ENCODE results near the gene SHROOM1. TPM values are rescaled to one million over a fixed set of nuclear protein-coding genes. Genes with fewer than 3 reads are reported as not detected.

The SHROOM1 gene
- total and polyA plus RNA-seq, 3 experiments from 2014 or later = 1.6 to 2.0 TPM; not detected in 1

DNA sequence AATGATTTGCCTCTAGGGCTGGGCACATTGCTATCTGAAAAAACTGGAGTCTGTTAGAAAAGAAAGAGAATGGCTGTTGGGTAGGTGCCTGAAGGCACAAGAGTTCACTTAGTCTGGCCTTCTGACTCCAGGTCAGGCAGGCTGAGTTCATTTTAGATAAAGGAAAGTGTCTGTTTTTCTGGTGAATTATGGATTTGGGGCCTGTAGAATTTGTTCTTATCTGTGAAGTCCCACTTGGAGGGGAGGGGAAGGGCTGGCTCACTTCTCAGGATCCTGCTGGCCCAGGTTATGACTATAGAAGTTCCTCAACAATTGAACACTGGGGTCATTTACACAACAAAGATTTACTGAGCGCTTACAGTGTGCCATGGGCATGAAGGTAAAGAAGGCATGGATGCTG is 41.9 kb downstream of the SHROOM1 start:
- Histone ChIP-seq H3K27me3 (ENCODE audit: insufficient read depth, low read length, poor library complexity, severe bottlenecking) (no peaks in the 10 kb centered on the region), H3K4me1 (ENCODE audit: insufficient read depth, low read length) (no peaks in the 10 kb centered on the region), H3K36me3 (ENCODE audit: insufficient read depth, low read length) (no peaks in the 10 kb centered on the region), H3K9me3 (ENCODE audit: low read length) (no peaks in the 10 kb centered on the region), H3K4me3 (ENCODE audit: low read length) (no peak overlapping the region), H3K27ac (ENCODE audit: low read depth, low read length) (peak overlapping the region; percentile 51)
- CTCF ChIA-PET = no interaction called here
- Mint-ChIP-seq H3K27ac (peak overlapping the region in 2 of 8 donors; percentile 1 to 2), H3K4me3 (no peak overlapping the region), H3K9me3 (peaks cover 0 to 2% (median 0%) of the 10 kb centered on the region in 5 donors), H3K4me1 (no peaks in the 10 kb centered on the region), H3K36me3 (peaks cover 0 to 3% (median 3%) of the 10 kb centered on the region in 3 donors), H3K27me3 (peaks cover 10 to 24% of the 10 kb centered on the region in 2 donors)
- POLR2A ChIA-PET = no interaction called here
- no peak for DNase-seq

DNA sequence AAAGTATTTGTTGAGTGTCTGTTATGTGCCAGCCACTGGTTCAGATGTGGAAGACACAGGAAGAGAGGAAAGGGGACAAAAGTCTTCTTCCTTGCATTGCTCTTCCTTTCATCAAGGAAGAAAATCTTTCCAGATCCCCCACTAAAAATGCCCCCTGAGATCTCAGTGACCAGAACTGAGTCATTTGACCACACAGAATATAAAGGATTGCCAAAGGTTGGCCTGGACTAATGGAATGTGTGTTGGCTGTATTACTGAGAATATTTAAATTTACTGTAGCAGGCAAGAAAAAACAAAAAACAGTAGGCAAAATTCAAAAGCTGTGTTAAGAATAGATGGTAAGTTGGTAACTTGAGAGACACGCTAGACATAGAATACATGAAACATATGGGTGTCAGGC is 43.4 kb downstream of the SHROOM1 start:
- Mint-ChIP-seq H3K4me3 (no peak overlapping the region), H3K36me3 (peaks cover 0 to 3% (median 3%) of the 10 kb centered on the region in 3 donors), H3K4me1 (no peaks in the 10 kb centered on the region), H3K27me3 (peaks cover 9 to 18% of the 10 kb centered on the region in 2 donors), H3K9me3 (peaks cover 0 to 2% (median 0%) of the 10 kb centered on the region in 5 donors), H3K27ac (no peak overlapping the region)
- Histone ChIP-seq H3K4me3 (ENCODE audit: low read length) (no peak overlapping the region), H3K27me3 (ENCODE audit: insufficient read depth, low read length, poor library complexity, severe bottlenecking) (no peaks in the 10 kb centered on the region), H3K27ac (ENCODE audit: low read depth, low read length) (peak overlapping the region; percentile 51), H3K36me3 (ENCODE audit: insufficient read depth, low read length) (no peaks in the 10 kb centered on the region), H3K4me1 (ENCODE audit: insufficient read depth, low read length) (no peaks in the 10 kb centered on the region), H3K9me3 (ENCODE audit: low read length) (no peaks in the 10 kb centered on the region)
- POLR2A ChIA-PET = no interaction called here
- CTCF ChIA-PET = interaction anchor here (1.6 kb wide), 1 partner anchor 33 kb away, joined by 6 read pairs; no protein-coding TSS in a partner anchor
- no peak for DNase-seq

DNA sequence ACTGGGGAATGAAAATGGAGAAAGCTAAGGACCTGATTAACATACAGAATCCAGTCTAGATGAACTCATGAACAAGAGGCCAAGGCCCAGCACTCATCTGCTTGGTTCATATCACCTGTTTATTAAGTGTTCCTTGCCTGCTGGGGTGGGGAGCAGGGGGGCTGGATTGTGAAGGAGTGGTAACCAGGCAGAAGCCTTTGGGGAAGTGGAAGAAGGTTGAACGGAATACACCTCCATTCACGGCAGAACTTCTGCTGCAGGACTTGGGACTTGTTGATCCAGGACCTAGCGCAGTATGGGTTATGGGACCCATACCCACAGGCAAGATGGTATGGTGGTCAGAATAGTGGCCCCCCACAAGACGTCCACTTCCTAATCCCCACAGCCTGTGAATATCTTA is 44.6 kb downstream of the SHROOM1 start:
- Mint-ChIP-seq H3K27me3 (peaks cover 14 to 19% of the 10 kb centered on the region in 2 donors), H3K36me3 (peaks cover 0 to 3% (median 0%) of the 10 kb centered on the region in 3 donors), H3K4me3 (no peak overlapping the region), H3K4me1 (peaks cover 1 to 6% (median 3%) of the 10 kb centered on the region in 3 donors), H3K27ac (no peak overlapping the region), H3K9me3 (peaks cover 0 to 2% (median 0%) of the 10 kb centered on the region in 5 donors)
- no peaks in the 10 kb centered on the region for H3K9me3 ChIP-seq (ENCODE audit: low read length)
- ChIA-PET POLR2A (no interaction called here), CTCF (no interaction called here)
- no peak for DNase-seq
- H3K27ac ChIP-seq (ENCODE audit: low read depth, low read length) = no peak overlapping the region
- no peaks in the 10 kb centered on the region for H3K4me1 ChIP-seq (ENCODE audit: insufficient read depth, low read length)
- no peaks in the 10 kb centered on the region for H3K27me3 ChIP-seq (ENCODE audit: insufficient read depth, low read length, poor library complexity, severe bottlenecking)
- no peak overlapping the region for H3K4me3 ChIP-seq (ENCODE audit: low read length)
- no peaks in the 10 kb centered on the region for H3K36me3 ChIP-seq (ENCODE audit: insufficient read depth, low read length)

DNA sequence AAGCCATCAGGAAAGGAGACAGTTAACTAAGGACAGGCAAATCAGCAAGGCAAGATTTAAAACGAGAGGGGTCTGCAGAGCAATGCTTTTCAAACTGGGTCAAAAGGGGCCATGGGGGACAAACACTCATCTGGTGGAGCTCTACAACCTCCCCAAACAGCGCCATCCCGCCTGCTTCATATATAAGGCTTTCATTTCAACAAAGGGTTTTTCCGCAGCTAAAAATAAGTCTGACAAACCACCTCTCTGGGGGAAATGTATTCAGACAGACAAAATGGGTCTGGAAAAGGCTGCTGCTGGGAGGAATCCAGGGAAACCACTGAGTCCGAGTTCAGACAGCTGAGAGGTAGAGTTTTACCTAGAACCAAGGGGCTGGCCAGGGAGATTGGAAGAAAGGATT is 45.1 kb downstream of the SHROOM1 start:
- peaks cover 0 to 1% (median 0%) of the 10 kb centered on the region in 3 donors for H3K36me3 Mint-ChIP-seq
- Histone ChIP-seq H3K36me3 (ENCODE audit: insufficient read depth, low read length) (no peaks in the 10 kb centered on the region), H3K27me3 (ENCODE audit: insufficient read depth, low read length, poor library complexity, severe bottlenecking) (no peaks in the 10 kb centered on the region), H3K27ac (ENCODE audit: low read depth, low read length) (no peak overlapping the region), H3K4me3 (ENCODE audit: low read length) (no peak overlapping the region), H3K9me3 (ENCODE audit: low read length) (no peaks in the 10 kb centered on the region), H3K4me1 (ENCODE audit: insufficient read depth, low read length) (no peaks in the 10 kb centered on the region)
- H3K9me3 Mint-ChIP-seq = peaks cover 0 to under 1% (median 0%) of the 10 kb centered on the region in 5 donors
- CTCF ChIA-PET = no interaction called here
- no peak overlapping the region for H3K27ac Mint-ChIP-seq
- H3K27me3 Mint-ChIP-seq = peaks cover 16 to 17% of the 10 kb centered on the region in 2 donors
- no peak for DNase-seq
- POLR2A ChIA-PET = no interaction called here
- H3K4me1 Mint-ChIP-seq = peaks cover 6 to 11% (median 8%) of the 10 kb centered on the region in 3 donors
- no peak overlapping the region for H3K4me3 Mint-ChIP-seq

DNA sequence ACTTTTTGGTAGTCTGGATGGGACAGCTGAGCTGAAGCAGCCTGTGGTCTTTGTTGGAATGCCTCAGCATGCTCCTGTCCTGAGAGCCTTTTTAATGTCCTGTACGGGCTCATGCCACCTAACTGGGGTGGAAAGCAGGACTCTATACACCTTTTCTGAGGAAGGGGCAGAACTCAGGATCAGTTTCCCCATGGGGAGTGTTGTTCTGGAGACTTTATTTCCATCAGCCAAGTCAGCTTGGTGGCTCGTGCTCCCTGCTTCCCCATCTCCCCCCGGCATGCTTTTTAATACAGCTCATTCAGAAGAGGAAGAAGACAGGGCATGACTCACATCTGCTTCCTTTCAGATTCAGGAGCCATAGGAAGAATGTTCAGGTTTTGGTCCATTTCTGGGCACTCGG is 48.3 kb downstream of the SHROOM1 start:
- H3K9me3 ChIP-seq (ENCODE audit: low read length) = no peaks in the 10 kb centered on the region
- H3K4me3 ChIP-seq (ENCODE audit: low read length) = no peak overlapping the region
- CTCF ChIA-PET = interaction anchor here (1.0 to 1.9 kb wide), 3 partner anchors 10 to 38 kb away, joined by 5 to 7 read pairs (median 6); partner anchors contain the start of gene CCNI2
- Mint-ChIP-seq H3K4me3 (peak overlapping the region in 1 of 7 donors; percentile 53), H3K4me1 (peaks cover 17 to 29% (median 23%) of the 10 kb centered on the region in 3 donors), H3K36me3 (no peaks in the 10 kb centered on the region), H3K27ac (no peak overlapping the region), H3K27me3 (peaks cover 16% of the 10 kb centered on the region in 2 donors), H3K9me3 (no peaks in the 10 kb centered on the region)
- H3K27ac ChIP-seq (ENCODE audit: low read depth, low read length) = no peak overlapping the region
- peaks cover 10% of the 10 kb centered on the region for H3K4me1 ChIP-seq (ENCODE audit: insufficient read depth, low read length)
- DNase-seq = no peak
- H3K27me3 ChIP-seq (ENCODE audit: insufficient read depth, low read length, poor library complexity, severe bottlenecking) = no peaks in the 10 kb centered on the region
- no peaks in the 10 kb centered on the region for H3K36me3 ChIP-seq (ENCODE audit: insufficient read depth, low read length)
- POLR2A ChIA-PET = no interaction called here

DNA sequence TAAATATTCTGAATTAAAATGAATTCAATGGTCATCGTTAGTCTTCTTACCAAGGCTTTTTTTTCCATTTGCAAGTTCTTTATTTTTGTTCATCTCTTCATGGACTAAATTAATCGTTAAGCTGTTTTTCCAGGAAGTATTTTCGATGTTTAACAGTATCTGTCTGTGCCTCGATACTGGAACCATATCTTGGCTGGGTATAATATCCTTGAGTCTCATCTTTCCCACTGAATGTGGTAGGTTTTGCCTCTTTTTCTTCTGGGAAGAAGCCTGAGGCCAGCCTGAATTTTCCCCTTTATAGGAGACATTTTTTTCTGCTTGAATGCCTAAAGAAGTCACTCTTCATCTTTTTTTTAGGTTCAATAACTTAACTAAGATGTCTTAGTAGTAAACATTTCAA is 49.4 kb downstream of the SHROOM1 start:
- no peak overlapping the region for H3K27ac Mint-ChIP-seq
- peaks cover 18 to 32% (median 25%) of the 10 kb centered on the region in 3 donors for H3K4me1 Mint-ChIP-seq
- ChIA-PET CTCF (interaction anchor here (1.0 kb wide), 1 partner anchor 39 kb away, joined by 7 read pairs; no protein-coding TSS in a partner anchor), POLR2A (no interaction called here)
- peaks cover 15% of the 10 kb centered on the region for H3K4me1 ChIP-seq (ENCODE audit: insufficient read depth, low read length)
- H3K9me3 ChIP-seq (ENCODE audit: low read length) = no peaks in the 10 kb centered on the region
- no peak for DNase-seq
- H3K27ac ChIP-seq (ENCODE audit: low read depth, low read length) = no peak overlapping the region
- peak overlapping the region in 1 of 7 donors; percentile 15 for H3K4me3 Mint-ChIP-seq
- no peaks in the 10 kb centered on the region for H3K9me3 Mint-ChIP-seq
- no peaks in the 10 kb centered on the region for H3K36me3 Mint-ChIP-seq
- no peaks in the 10 kb centered on the region for H3K36me3 ChIP-seq (ENCODE audit: insufficient read depth, low read length)
- peaks cover 13 to 16% of the 10 kb centered on the region in 2 donors for H3K27me3 Mint-ChIP-seq
- H3K27me3 ChIP-seq (ENCODE audit: insufficient read depth, low read length, poor library complexity, severe bottlenecking) = no peaks in the 10 kb centered on the region
- no peak overlapping the region for H3K4me3 ChIP-seq (ENCODE audit: low read length)

DNA sequence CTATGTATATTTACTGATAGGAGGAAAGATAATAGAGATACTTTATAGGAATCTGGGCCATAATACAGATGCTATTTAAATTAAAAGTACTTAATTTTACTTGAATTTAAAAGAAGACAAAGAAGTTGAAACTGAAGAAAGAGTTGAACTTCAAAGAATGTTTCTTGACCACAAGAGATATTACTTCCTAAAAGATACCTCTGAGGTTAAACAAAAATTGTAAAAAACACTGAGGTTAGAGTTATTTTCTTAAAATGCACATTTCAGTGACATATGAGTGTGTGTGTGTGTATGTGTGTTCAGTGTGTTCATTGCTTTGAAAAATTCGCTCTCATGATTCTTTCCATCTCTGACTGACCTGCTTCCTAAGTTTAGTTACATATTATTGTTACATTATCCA is 49.9 kb downstream of the SHROOM1 start:
- Histone ChIP-seq H3K9me3 (ENCODE audit: low read length) (no peaks in the 10 kb centered on the region), H3K36me3 (ENCODE audit: insufficient read depth, low read length) (no peaks in the 10 kb centered on the region), H3K27me3 (ENCODE audit: insufficient read depth, low read length, poor library complexity, severe bottlenecking) (no peaks in the 10 kb centered on the region), H3K4me3 (ENCODE audit: low read length) (no peak overlapping the region), H3K4me1 (ENCODE audit: insufficient read depth, low read length) (peaks cover 15% of the 10 kb centered on the region), H3K27ac (ENCODE audit: low read depth, low read length) (no peak overlapping the region)
- DNase-seq = peak in 1 of 5 donors; percentile 9
- H3K27ac Mint-ChIP-seq = no peak overlapping the region
- no peaks in the 10 kb centered on the region for H3K9me3 Mint-ChIP-seq
- H3K4me3 Mint-ChIP-seq = peak overlapping the region in 1 of 7 donors; percentile 15
- H3K27me3 Mint-ChIP-seq = peaks cover 12% of the 10 kb centered on the region in 2 donors
- POLR2A ChIA-PET = no interaction called here
- CTCF ChIA-PET = no interaction called here
- peaks cover 21 to 37% (median 30%) of the 10 kb centered on the region in 3 donors for H3K4me1 Mint-ChIP-seq
- H3K36me3 Mint-ChIP-seq = no peaks in the 10 kb centered on the region

DNA sequence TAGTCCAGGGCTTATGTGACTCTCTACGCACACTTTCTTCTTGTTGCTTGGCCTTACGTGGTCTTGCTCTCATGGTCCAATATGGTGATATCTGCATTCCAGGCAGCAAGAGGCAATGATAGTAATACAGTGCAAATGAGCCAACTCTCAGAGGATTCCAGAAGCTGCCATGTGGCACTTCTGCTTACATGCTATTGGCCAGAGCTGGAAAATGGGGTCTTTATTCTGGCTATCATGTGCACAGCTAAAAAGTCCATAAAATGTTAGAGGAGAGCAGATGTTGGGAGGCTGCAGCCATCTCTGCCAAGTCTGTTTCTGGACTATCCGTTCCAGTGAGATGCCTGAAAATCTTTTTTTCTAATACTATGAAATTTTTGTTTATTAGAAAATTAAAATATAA is 50.5 kb downstream of the SHROOM1 start:
- no peaks in the 10 kb centered on the region for H3K9me3 Mint-ChIP-seq
- H3K27ac Mint-ChIP-seq = no peak overlapping the region
- POLR2A ChIA-PET = no interaction called here

More for the DNA sequence above, 50.5 kb downstream of the SHROOM1 start:
- H3K36me3 Mint-ChIP-seq = no peaks in the 10 kb centered on the region
- DNase-seq = no peak
- no peak overlapping the region for H3K4me3 ChIP-seq (ENCODE audit: low read length)
- H3K27me3 Mint-ChIP-seq = peaks cover 7 to 9% of the 10 kb centered on the region in 2 donors
- no peaks in the 10 kb centered on the region for H3K36me3 ChIP-seq (ENCODE audit: insufficient read depth, low read length)
- no peaks in the 10 kb centered on the region for H3K9me3 ChIP-seq (ENCODE audit: low read length)
- H3K4me1 ChIP-seq (ENCODE audit: insufficient read depth, low read length) = peaks cover 15% of the 10 kb centered on the region
- no peaks in the 10 kb centered on the region for H3K27me3 ChIP-seq (ENCODE audit: insufficient read depth, low read length, poor library complexity, severe bottlenecking)
- peaks cover 24 to 41% (median 34%) of the 10 kb centered on the region in 3 donors for H3K4me1 Mint-ChIP-seq
- no peak overlapping the region for H3K27ac ChIP-seq (ENCODE audit: low read depth, low read length)
- CTCF ChIA-PET = interaction anchor here (1.8 to 2.3 kb wide), 2 partner anchors 33 to 41 kb away, joined by 4 to 6 read pairs; partner anchors contain the start of gene CCNI2
- H3K4me3 Mint-ChIP-seq = peak overlapping the region in 1 of 7 donors; percentile 65
